Measurements from ENCODE around the gene DACH1.

DNA sequence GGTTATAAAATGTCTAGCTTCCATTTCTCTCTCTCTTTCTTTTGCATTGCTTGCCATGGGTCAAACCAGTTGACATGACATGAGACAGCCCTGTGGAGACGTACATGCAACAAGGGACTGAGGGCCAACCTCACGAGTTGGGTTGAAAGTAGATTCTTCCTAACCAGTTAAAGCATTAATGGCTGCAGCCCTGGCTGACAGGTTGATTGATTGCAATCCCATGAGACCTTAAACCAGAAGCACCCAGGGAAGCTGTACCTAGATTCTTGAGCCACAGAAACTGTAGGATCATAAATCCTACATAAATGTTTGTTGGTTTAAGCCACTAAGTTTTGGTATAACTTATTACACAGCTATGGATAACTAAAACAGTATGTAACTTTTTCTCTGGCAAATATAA is 373.8 kb downstream of the DACH1 start:
- TF ChIP-seq TAF1 (IDR thresholded peaks at IDR 0.05; ENCODE audit: low read depth, low read length) (no peak), HDAC6 (IDR thresholded peaks at IDR 0.05; ENCODE audit: low read depth, low read length) (no peak), EZH2 (IDR thresholded peaks at IDR 0.05; ENCODE audit: low read depth, low read length, severe bottlenecking) (no peak), POLR2A (IDR thresholded peaks at IDR 0.05; ENCODE audit: control extremely low read depth in 1 of 2, low read depth in 2 of 2, low read length in 2 of 2) (no peak), JUND (IDR thresholded peaks at IDR 0.05; ENCODE audit: low read length) (no peak), ASH2L (IDR thresholded peaks at IDR 0.05; ENCODE audit: low read length) (no peak), BACH1 (IDR thresholded peaks at IDR 0.05; ENCODE audit: low read length) (no peak), SIRT6 (IDR thresholded peaks at IDR 0.05; ENCODE audit: low read length) (no peak), CTCF (IDR thresholded peaks at IDR 0.05; ENCODE audit: control extremely low read depth in 1 of 3, insufficient read depth in 1 of 3, low read depth in 1 of 3, low read length in 3 of 3) (no peak), SP1 (IDR thresholded peaks at IDR 0.05; ENCODE audit: low read depth, low read length) (no peak)

Data from H1 (cell line).